Endothelial cell of umbilical vein (primary cell): ENCODE measurements around the gene ELAVL1. TPM values are rescaled to one million over a fixed set of nuclear protein-coding genes. Genes with fewer than 3 reads are reported as not detected.

Source experiments
- BruUV-seq: library from RNA; stranded (reverse); fragments of 400-500 nt; replicated peaks from 2 replicates; lab custom pipeline; 2021; lab: Mats Ljungman, UMichigan
- CTCF ChIA-PET: fragments of 300-600, 350-600 bp; sonication (Branson Sonifier 250); formaldehyde crosslinking; loops from one replicate; lab custom pipeline; 2021; ENCODE audit warnings: antibody characterized with exemption, inconsistent platforms; lab: Charles Lee
- POLR2A ChIA-PET: fragments of 300-600, 350-600 bp; sonication (Branson Sonifier 250); formaldehyde crosslinking; loops from one replicate; lab custom pipeline; 2021; ENCODE audit warnings: antibody characterized with exemption, inconsistent platforms; lab: Charles Lee
- DNase-seq: peaks from one replicate; pipeline ENCODE4 v3.0.0-alpha.2; 2011; ENCODE audit warnings: low read depth, low spot score
- FAIRE-seq: peaks from 2 replicates; lab custom pipeline; 2011; peaks lifted over from hg19 to GRCh38; lab: Jason Lieb, UNC
- H2AFZ ChIP-seq: 2 replicates; pipeline ENCODE4 v1.6.0; 2012; ENCODE audit warnings: low read depth, low read length, control low read depth, inconsistent platforms
- H3K27ac ChIP-seq: 2 replicates; pipeline ENCODE4 v1.5.1; 2011; ENCODE audit warnings: low read depth, mild to moderate bottlenecking, control low read depth, low read length, moderate library complexity; ENCODE audit not compliant: insufficient read depth
- H3K27me3 ChIP-seq, 2 experiments: 2 replicates each; pipeline versions ENCODE4 v1.6.0 to v1.6.1; 2011; ENCODE audit warnings: low read length in 2 of 2, mixed read lengths in 1 of 2; ENCODE audit not compliant: control insufficient read depth in 2 of 2, insufficient read depth in 2 of 2
- H3K36me3 ChIP-seq, 2 experiments: 2 replicates in 1 of 2; 3 replicates in 1 of 2; pipeline ENCODE4 v1.5.1; 2011; ENCODE audit warnings: low read length in 2 of 2, mild to moderate bottlenecking in 1 of 2, moderate library complexity in 1 of 2; ENCODE audit not compliant: control insufficient read depth in 2 of 2, insufficient read depth in 2 of 2; ENCODE audit errors: extremely low read depth in 1 of 2
- H3K4me1 ChIP-seq: 3 replicates; pipeline ENCODE4 v1.5.1; 2011; ENCODE audit warnings: mild to moderate bottlenecking, low read length; ENCODE audit not compliant: control insufficient read depth, insufficient read depth; ENCODE audit errors: extremely low read depth
- H3K4me2 ChIP-seq: 2 replicates; pipeline ENCODE4 v1.6.1; 2011; ENCODE audit warnings: low read length, control low read depth, mixed read lengths; ENCODE audit not compliant: insufficient read depth
- H3K4me3 ChIP-seq, 3 experiments: fragments of 200-600 bp in 1 of 3; sonication (generic), shearing (Covaris generic) in 1 of 3; replicated peaks in 1 of 3; 2 replicates each; pipeline ENCODE4 v1.5.1; 2011 to 2016; ENCODE audit warnings: control low read depth in 3 of 3, low read length in 3 of 3, mild to moderate bottlenecking in 2 of 3, inconsistent platforms in 1 of 3, low read depth in 1 of 3, moderate library complexity in 1 of 3; ENCODE audit not compliant: insufficient read depth in 1 of 3
- H3K79me2 ChIP-seq: 2 replicates; pipeline ENCODE4 v1.6.0; 2012; ENCODE audit warnings: low read length, inconsistent platforms; ENCODE audit not compliant: control insufficient read depth, insufficient read depth
- H3K9ac ChIP-seq: replicated peaks from 2 replicates; pipeline ENCODE3; 2011; ENCODE audit warnings: low read length, control low read depth; ENCODE audit not compliant: insufficient read depth; ENCODE audit errors: extremely low read depth
- H3K9me1 ChIP-seq: replicated peaks from 3 replicates; pipeline ENCODE4 v1.6.0; 2011; ENCODE audit warnings: mild to moderate bottlenecking, low read length; ENCODE audit not compliant: control insufficient read depth, insufficient read depth; ENCODE audit errors: extremely low read depth
- H3K9me3 ChIP-seq: replicated peaks from 2 replicates; pipeline ENCODE4 v1.5.1; 2012; ENCODE audit warnings: low read length, inconsistent platforms; ENCODE audit not compliant: control insufficient read depth, insufficient read depth
- H4K20me1 ChIP-seq: replicated peaks from 2 replicates; pipeline ENCODE3; 2011; ENCODE audit warnings: mild to moderate bottlenecking, low read length; ENCODE audit not compliant: control insufficient read depth, insufficient read depth; ENCODE audit errors: extremely low read depth
- CTCF ChIP-seq, 2 donors: IDR thresholded peaks; 1 replicate in 1 of 2; 2 replicates in 1 of 2; pipeline ENCODE4 v1.5.1; 2011; ENCODE audit warnings: low read length in 2 of 2, mild to moderate bottlenecking in 2 of 2, moderate library complexity in 2 of 2, control low read depth in 1 of 2, inconsistent platforms in 1 of 2, low read depth in 1 of 2; ENCODE audit not compliant: insufficient read depth in 1 of 2; ENCODE audit errors: extremely low read depth in 1 of 2
- EZH2 ChIP-seq: IDR thresholded peaks from 2 replicates; pipeline ENCODE4 v1.6.1; 2012; ENCODE audit warnings: borderline replicate concordance, low read depth, mild to moderate bottlenecking, moderate library complexity, low read length, inconsistent platforms; ENCODE audit not compliant: severe bottlenecking
- FOS ChIP-seq: IDR thresholded peaks from 2 replicates; pipeline ENCODE4 v1.6.1; 2011; ENCODE audit warnings: mild to moderate bottlenecking, low read length, moderate library complexity, borderline replicate concordance; ENCODE audit not compliant: insufficient read depth
- GATA2 ChIP-seq: IDR thresholded peaks from 2 replicates; pipeline ENCODE4 v1.7.0; 2011; ENCODE audit warnings: low read depth, mild to moderate bottlenecking, moderate library complexity, mixed read lengths, low read length; ENCODE audit not compliant: insufficient read length, insufficient read depth
- JUN ChIP-seq: IDR thresholded peaks from 2 replicates; pipeline ENCODE4 v1.6.1; 2011; ENCODE audit warnings: borderline replicate concordance, low read depth; ENCODE audit not compliant: insufficient read length, insufficient read depth
- MAX ChIP-seq: IDR thresholded peaks from 2 replicates; pipeline ENCODE4 v1.6.1; 2011; ENCODE audit not compliant: insufficient read depth, insufficient read length
- MYC ChIP-seq: IDR thresholded peaks from one replicate; pipeline ENCODE4 v1.6.1; 2011; ENCODE audit warnings: mild to moderate bottlenecking, low read depth, low read length
- POLR2A ChIP-seq: IDR thresholded peaks from 2 replicates; pipeline ENCODE4 v1.6.1; 2012; ENCODE audit warnings: low read depth, mild to moderate bottlenecking, control low read depth, low read length
- POLR2AphosphoS5 ChIP-seq: IDR thresholded peaks from 2 replicates; pipeline ENCODE4 v1.6.1; 2012; ENCODE audit warnings: low read depth, mild to moderate bottlenecking, control low read depth, low read length, moderate library complexity; ENCODE audit not compliant: insufficient read depth
- dilution Hi-C: fragments of 300-500 bp; cut with MboI; formaldehyde crosslinking; loops from one replicate; pipeline ENCODE4 v1.15.0; 2019; ENCODE audit warnings: low sequenced_read_pairs; ENCODE audit not compliant: extremely low pct_ligation_motif_present
- intact Hi-C: fragments of 100-400 bp; cut with micrococcal nuclease; formaldehyde crosslinking; loops from one replicate; pipeline ENCODE4 v1.10.0; 2022
- polyA plus RNA-seq, 4 experiments: library from polyadenylated mRNA; depleted of rRNA in 3 of 4; stranded (reverse) in 3 of 4; unstranded in 1 of 4; fragments of >200 nt; gene quantifications; 2 replicates each; pipeline versions ENCODE4 v1.2.1 to v1.2.3, GENCODE V29; 2011 to 2012; ENCODE audit warnings: missing spikeins in 1 of 4
- total RNA-seq: library from RNA; stranded (reverse); gene quantifications from 2 replicates; pipeline ENCODE4 v1.2.3, GENCODE V29; 2021

Gene ELAVL1
- total and polyA plus RNA-seq, 2 donors (not counting 3 experiments of a cell fraction or from before 2014, with no cell fraction given): 46.8 to 134 TPM

DNA sequence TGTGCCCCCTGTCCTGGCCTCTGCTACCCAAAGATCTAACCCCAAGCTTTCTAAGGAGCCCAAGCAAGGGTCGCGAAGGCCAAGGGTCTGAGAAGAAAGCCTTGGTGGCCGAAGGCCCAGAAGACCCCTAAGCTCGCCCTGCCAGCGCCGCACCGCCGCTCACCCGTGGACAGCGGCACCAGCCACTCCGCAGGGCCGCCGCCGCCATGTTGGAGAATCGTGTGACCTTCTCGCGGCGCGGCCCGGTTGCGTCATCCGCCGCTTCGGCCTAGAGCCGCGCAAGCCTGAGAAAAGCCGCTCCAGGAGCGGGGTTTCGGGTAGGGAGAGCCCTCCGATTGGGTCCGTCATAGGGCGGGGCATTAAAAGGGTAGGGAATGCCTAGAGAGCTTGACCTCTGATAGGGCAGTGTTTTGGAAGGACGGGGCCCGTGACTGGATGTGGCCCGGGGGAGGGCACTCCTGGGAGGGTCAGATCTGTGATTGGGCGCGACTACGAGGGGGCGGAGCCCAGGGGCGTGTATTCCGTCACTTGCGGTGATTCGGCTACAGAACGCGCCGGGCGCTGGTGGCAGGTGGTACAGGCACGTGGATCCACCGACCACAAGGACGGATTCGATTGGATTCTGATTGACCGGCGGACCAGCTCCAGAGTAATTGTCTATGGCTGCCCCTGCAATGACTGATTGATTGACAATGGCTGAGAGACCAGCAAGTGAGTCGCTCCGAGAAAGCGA is 61.8 kb downstream of the ELAVL1 start, which contains the start of gene TIMM44:
Gene TIMM44 (minus strand): TSS at position 223 of the 733 bp plus-strand sequence. CDS start 15 bp downstream, at position 208.
- POLR2A ChIA-PET: interaction anchor here (0.6 to 2.0 kb wide), 7 partner anchors 9 to 309 kb away, joined by 4 to 21 read pairs (median 6); partner anchors contain the start of gene SNAPC2
- Histone ChIP-seq H2AFZ (peak within 1 kb of the TSS; percentile 98), H3K27me3 (no peaks in the 10 kb centered on the region), H4K20me1 (no peaks in the 10 kb centered on the region), H3K9ac (peak within 1 kb of the TSS; percentile 98), H3K79me2 (peaks cover 22% of the 10 kb centered on the region), H3K27ac (peak within 1 kb of the TSS; percentile 89), H3K4me2 (peak within 1 kb of the TSS; percentile 98), H3K4me1 (peaks cover 9% of the 10 kb centered on the region), H3K9me3 (no peaks in the 10 kb centered on the region), H3K9me1 (no peaks in the 10 kb centered on the region), H3K4me3 (peak within 1 kb of the TSS; percentile 73 to 93 (median 88)), H3K36me3 (peaks cover 0 to 4% of the 10 kb centered on the region in 2 experiments)
- FAIRE-seq (peak; percentile 95), DNase-seq (peak; percentile 99)
- dilution Hi-C loops (no loop called here), intact Hi-C loops (loop anchor here (1.0 to 2.0 kb wide), 6 partner anchors 14 to 310 kb away; partner anchors contain the start of gene SNAPC2)
- no TSS peak for BruUV-seq
- CTCF ChIA-PET: interaction anchor here (0.6 to 3.4 kb wide), 33 partner anchors 10 to 856 kb away, joined by 3 to 101 read pairs (median 6); partner anchors contain the start of genes ELAVL1, KANK3, MAP2K7 and SNAPC2
- no peak for TF ChIP-seq CTCF (IDR thresholded peaks at IDR 0.05; ENCODE audit: extremely low read depth in 1 of 2, insufficient read depth in 1 of 2, low read depth in 1 of 2, low read length in 2 of 2)
- TF ChIP-seq GATA2: no peak
- TF ChIP-seq JUN: no peak
- TF ChIP-seq MAX: peak; percentile 88
- peak; percentile 80 for TF ChIP-seq POLR2AphosphoS5
- TF ChIP-seq EZH2: no peak
- peak; percentile 96 for TF ChIP-seq POLR2A
- TF ChIP-seq MYC: peak; percentile 32
- TF ChIP-seq FOS: no peak
